DMS153 treated with DMSO at 0.1 percent for 48 hours (cell line): ENCODE results near the gene SLC24A5.

Source experiments
- DNase-seq: peaks from one replicate; lab custom pipeline; 2025; ENCODE audit not compliant: unreplicated experiment; lab: John Stamatoyannopoulos, UW

SLC24A5 gene

GRCh38 chr15:48120745-48121144, at the start of gene SLC24A5:
TSS of gene SLC24A5 (plus strand) at chr15:48120990. CDS start at chr15:48121045, 55 bp downstream.
- DNase-seq = no peak

DNA sequence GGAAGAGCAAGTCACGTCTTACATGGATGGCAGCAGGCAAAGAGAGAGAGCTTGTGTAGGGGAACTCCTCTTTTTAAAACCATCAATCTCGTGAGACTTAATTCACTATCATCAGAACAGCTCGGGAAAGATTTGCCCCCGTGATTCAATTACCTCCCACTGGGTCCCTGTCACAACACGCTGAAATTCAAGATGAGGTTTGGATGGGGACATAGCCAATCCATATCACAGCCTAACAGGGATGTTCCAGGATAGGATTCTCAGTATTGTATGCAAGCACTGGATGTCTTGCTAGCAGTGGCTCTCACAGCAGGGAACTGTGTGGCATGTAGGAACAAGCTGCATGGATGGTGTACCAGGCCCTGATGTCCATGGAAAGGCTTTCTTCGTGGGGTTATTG, 47.8 kb upstream of the SLC24A5 start:
- no peak for DNase-seq

DNA sequence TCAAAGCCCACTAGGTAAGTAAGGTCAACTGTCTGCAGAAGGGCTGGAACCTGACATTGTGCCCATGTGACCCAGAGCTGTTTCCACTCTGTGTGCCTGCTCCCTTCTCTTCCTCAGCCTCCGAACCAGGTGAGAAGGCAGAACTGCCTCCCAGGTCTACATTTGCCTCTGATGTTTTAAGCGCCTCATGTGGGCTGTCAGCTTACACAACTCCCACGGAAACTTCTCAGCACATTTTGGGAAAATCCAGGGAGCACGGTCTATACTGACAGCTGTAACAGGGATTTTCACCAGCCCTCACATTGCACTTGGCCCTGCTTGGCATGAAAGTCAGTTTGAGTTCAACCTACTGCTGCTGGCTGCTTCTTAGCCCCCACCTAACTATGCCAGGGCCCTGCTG, 46.9 kb upstream of the SLC24A5 start:
- DNase-seq = no peak

- DNase-seq = no peak
Observed at GRCh38 chr15:48076454-48076853, 44.3 kb upstream of the SLC24A5 start.

GRCh38 chr15:48077616-48078184, 43.1 kb upstream of the SLC24A5 start:
- no peak for DNase-seq

- DNase-seq = peak; percentile 6
Observed at GRCh38 chr15:48084759-48085590, 35.8 kb upstream of the SLC24A5 start.

- no peak for DNase-seq
Observed at GRCh38 chr15:48085591-48085930, 35.2 kb upstream of the SLC24A5 start.

- DNase-seq = no peak
Observed at GRCh38 chr15:48086133-48086532, 34.7 kb upstream of the SLC24A5 start.

- DNase-seq = no peak
Observed at GRCh38 chr15:48086576-48086975, 34.2 kb upstream of the SLC24A5 start.

DNA sequence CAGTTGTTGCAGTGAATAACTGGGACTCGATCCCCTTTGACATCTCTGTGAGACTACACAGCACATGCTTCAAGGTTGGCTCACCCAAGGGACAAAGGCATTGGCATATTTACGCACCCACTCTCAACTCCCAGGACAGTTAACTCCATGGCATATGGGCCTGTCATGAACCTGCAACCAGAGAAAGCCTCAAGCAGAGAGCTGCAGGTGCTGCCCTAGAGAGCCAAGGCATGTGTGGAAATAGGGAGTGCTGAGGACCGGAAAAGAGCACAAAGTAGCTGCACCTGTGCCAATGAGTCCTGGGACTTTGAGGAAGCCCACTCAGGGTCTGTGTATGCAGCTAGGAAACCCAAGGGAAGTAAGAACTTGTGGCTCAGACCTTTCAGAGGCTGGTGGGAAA, 32.9 kb upstream of the SLC24A5 start:
- DNase-seq = no peak

DNA sequence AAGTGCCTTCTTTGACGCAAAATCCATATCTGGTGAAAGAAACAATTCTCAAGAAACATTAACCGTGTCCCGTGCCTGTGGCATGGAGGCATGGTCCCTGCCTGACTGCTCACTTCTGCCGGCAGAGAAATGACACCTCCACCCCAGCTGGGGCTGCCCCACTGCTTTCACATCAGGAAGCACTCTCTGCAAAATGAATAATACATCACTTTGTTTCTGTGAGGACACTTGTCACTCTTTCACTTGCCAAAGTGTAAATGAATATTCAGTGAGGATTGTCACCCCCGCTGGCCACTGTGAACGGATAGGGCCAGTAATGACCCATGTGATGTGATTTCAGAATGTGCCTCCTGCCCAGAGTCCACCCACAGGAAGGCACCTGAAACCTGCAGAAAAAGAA, 31.1 kb upstream of the SLC24A5 start:
- DNase-seq = no peak

- DNase-seq = no peak
Observed at GRCh38 chr15:48090115-48090514, 30.7 kb upstream of the SLC24A5 start.

DNA sequence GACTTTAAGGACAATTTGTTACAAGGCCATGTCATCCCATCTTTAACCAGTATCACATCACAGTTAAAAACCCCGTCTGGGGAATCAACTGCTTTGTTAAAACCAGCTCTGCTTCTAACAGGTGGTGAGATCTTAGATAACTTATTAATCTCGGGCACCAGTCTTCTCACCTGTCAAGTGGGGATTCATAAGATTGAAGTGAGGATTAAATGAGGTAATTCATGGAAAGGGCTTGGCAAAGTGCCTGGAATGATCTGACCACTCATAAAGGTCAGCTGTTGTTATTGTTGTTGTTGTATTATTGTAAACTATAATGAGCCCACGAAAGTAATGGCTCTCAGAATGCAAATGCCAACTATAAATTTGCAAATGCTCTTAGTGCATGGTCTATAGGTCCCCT, 30.1 kb upstream of the SLC24A5 start:
- no peak for DNase-seq

DNA sequence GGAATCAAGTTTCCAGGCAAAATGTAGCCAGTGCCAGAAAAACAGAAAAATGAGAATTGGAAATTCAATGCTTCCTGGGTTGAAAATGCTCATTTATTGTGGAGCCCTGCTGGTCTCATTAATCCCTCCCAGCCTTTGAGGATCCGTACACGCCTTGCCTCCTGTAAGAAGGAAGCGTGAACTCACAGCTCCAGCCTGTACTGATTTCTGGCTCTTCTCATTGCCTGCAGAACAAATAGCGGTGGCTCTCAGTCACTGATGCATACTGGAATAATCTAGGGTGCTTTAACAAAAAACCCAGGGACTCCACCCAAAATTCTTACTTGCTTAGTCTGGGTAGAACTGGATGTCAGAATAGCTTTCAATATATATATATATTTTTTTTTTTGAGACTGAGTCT, 29.3 kb upstream of the SLC24A5 start:
- DNase-seq = no peak

DNA sequence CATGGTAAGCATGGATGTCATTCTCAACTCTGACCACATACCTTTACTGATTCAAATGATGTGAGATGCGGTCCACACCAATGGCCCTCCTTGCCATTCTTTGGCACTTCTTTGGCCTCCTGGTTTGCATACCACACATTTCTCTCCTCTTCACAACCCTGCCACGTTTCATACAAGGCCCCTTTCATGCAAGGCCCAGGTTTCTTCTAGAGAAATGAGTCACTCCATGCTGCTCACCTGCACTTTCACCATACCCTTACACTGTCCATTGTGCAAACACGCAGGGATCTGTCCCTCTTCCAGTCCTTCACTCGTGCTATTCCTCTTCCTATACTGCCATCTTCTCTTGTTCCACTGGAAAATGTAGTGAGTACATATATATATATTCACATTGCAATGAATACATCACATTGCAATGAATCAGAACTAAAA, 24.4 kb upstream of the SLC24A5 start:
- DNase-seq = no peak

GRCh38 chr15:48096813-48097212, 24.0 kb upstream of the SLC24A5 start:
- DNase-seq = no peak

DNA sequence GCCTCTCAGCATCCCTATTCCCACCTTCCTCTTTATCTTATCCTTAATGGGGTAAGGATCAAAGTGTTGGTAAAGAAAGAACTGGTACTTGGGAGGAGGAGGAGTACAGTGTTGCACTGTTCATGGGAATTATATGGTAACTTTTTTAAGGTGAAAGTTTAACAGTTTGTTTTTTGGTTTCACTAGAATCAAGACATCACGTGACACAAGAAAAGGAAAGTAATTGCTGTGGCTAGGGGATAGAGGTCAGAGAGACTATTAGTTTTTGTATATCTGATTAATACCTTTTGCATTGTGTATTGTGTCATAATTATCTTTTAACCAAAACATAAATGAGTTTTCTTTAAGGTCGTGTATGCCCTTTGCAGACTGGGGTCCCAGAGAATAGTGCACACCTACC, 23.5 kb upstream of the SLC24A5 start:
- no peak for DNase-seq

- DNase-seq = no peak
Observed at GRCh38 chr15:48101376-48101961, 19.3 kb upstream of the SLC24A5 start.

- DNase-seq = no peak
Observed at GRCh38 chr15:48102167-48102566, 18.6 kb upstream of the SLC24A5 start.

DNA sequence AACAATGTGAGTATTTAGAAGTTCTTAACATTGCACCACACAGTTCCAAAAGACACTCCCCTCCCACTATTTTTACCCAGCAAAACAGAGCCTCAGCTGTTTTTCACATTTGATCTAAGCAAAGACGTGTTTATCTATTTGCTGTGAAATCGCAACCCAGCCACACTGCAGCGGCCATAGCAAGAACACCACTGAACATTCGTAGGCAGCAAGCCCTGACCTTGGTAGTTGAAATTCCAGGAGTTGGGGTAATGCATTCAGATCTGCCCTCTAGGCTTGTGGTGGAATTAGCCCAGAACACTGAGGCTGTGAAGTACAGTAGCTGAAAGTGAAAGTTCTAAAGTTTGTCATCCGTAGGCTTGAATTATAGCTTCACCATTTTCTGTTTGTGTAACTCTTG, 17.1 kb upstream of the SLC24A5 start:
- DNase-seq = no peak

- no peak for DNase-seq
Observed at GRCh38 chr15:48105936-48106335, 14.9 kb upstream of the SLC24A5 start.

- DNase-seq = no peak
Observed at GRCh38 chr15:48109212-48109611, 11.6 kb upstream of the SLC24A5 start.
